Measurements from ENCODE around the gene CCT5. TPM values are rescaled to one million over a fixed set of nuclear protein-coding genes. Genes with fewer than 3 reads are reported as not detected.

Gene CCT5
- total RNA-seq, 1 donor from 2014 or later = 542 TPM

GRCh38 chr5:10293907-10294662 lies 44.0 kb downstream of the CCT5 start:
- no peak for DNase-seq (ENCODE audit: low read depth)
- H3K27me3 ChIP-seq (ENCODE audit: control insufficient read depth, insufficient read depth, low read length) = no peaks in the 10 kb centered on the region
- no peaks in the 10 kb centered on the region for H3K36me3 ChIP-seq (ENCODE audit: control insufficient read depth, insufficient read depth, low read length)
- no peak overlapping the region for H3K4me3 ChIP-seq (ENCODE audit: low read depth, low read length)
- TF ChIP-seq, protein P1, sequence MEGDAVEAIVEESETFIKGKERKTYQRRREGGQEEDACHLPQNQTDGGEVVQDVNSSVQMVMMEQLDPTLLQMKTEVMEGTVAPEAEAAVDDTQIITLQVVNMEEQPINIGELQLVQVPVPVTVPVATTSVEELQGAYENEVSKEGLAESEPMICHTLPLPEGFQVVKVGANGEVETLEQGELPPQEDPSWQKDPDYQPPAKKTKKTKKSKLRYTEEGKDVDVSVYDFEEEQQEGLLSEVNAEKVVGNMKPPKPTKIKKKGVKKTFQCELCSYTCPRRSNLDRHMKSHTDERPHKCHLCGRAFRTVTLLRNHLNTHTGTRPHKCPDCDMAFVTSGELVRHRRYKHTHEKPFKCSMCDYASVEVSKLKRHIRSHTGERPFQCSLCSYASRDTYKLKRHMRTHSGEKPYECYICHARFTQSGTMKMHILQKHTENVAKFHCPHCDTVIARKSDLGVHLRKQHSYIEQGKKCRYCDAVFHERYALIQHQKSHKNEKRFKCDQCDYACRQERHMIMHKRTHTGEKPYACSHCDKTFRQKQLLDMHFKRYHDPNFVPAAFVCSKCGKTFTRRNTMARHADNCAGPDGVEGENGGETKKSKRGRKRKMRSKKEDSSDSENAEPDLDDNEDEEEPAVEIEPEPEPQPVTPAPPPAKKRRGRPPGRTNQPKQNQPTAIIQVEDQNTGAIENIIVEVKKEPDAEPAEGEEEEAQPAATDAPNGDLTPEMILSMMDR (IDR thresholded peaks at IDR 0.05; ENCODE audit: insufficient read depth, low read length, severe bottlenecking) = no peak
- FAIRE-seq = no peak

DNA sequence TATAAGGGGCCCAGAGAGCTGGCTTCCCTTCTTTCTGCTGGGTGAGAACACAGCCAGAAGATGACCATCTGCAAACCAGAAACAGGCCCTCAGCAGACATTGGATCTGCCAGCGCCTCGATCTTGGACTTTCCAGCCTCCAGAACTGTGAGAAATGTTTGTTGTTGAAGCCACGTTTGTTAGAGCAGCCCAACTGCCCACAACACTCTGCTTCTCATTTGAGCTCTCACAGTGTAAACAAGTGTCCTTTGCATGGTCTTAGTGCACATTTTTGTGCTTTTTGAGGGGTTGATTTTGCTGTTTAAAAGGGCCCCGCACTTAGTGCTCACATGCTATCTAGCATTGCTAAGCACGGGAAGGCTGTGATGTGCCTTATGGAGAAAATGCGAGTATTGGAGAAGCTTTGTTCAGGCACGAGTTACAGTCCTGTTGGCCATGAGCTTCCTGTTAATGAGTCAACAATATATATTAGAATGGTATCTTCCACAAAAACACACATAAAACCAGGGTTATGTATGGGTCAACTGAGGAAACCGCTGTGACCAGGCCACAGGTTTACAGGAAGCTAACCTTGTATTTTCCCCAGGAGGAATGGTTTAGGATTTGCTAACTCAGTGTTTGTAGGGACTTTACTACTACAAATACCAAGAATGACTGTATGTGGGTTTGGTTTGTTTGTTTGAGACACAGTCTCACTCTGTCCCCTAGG lies 45.7 kb downstream of the CCT5 start:
- no peaks in the 10 kb centered on the region for H3K36me3 ChIP-seq (ENCODE audit: control insufficient read depth, insufficient read depth, low read length)

GRCh38 chr5:10297646-10298204 lies 47.6 kb downstream of the CCT5 start:
- Histone ChIP-seq H3K36me3 (ENCODE audit: control insufficient read depth, insufficient read depth, low read length) (no peaks in the 10 kb centered on the region), H3K27me3 (ENCODE audit: control insufficient read depth, insufficient read depth, low read length) (no peaks in the 10 kb centered on the region), H3K4me3 (ENCODE audit: low read depth, low read length) (no peak overlapping the region)
- FAIRE-seq (no peak), DNase-seq (ENCODE audit: low read depth) (no peak)
- TF ChIP-seq, protein P1 (IDR thresholded peaks at IDR 0.05; ENCODE audit: insufficient read depth, low read length, severe bottlenecking) = no peak

More for the DNA sequence above, 45.7 kb downstream of the CCT5 start:
- Histone ChIP-seq H3K27me3 (ENCODE audit: control insufficient read depth, insufficient read depth, low read length) (no peaks in the 10 kb centered on the region), H3K4me3 (ENCODE audit: low read depth, low read length) (no peak overlapping the region)
- DNase-seq (ENCODE audit: low read depth) (no peak), FAIRE-seq (no peak)
- TF ChIP-seq, protein P1 (IDR thresholded peaks at IDR 0.05; ENCODE audit: insufficient read depth, low read length, severe bottlenecking) = no peak

DNA sequence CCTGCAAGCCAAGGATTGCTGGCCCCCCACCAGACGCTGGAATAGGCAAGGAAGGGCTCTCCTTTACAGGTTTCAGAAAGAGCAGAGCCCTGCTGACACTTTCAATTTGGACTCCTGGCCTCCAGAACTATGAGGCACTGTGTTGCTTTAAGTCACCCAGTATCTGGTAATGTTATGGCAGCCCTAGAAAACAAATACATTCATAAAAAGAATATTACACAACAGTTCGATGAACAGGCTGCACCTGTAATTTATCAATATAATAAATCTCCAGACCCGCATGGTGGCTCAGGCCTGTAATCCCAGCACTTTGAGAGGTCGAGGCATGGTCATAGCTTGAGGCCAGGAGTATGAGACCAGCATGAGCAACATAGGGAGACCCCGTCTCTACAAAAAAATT lies 50.2 kb downstream of the CCT5 start:
- FAIRE-seq (no peak), DNase-seq (ENCODE audit: low read depth) (no peak)
- Histone ChIP-seq H3K4me3 (ENCODE audit: low read depth, low read length) (no peak overlapping the region), H3K36me3 (ENCODE audit: control insufficient read depth, insufficient read depth, low read length) (no peaks in the 10 kb centered on the region), H3K27me3 (ENCODE audit: control insufficient read depth, insufficient read depth, low read length) (no peaks in the 10 kb centered on the region)
- TF ChIP-seq, protein P1 (IDR thresholded peaks at IDR 0.05; ENCODE audit: insufficient read depth, low read length, severe bottlenecking) = no peak

DNA sequence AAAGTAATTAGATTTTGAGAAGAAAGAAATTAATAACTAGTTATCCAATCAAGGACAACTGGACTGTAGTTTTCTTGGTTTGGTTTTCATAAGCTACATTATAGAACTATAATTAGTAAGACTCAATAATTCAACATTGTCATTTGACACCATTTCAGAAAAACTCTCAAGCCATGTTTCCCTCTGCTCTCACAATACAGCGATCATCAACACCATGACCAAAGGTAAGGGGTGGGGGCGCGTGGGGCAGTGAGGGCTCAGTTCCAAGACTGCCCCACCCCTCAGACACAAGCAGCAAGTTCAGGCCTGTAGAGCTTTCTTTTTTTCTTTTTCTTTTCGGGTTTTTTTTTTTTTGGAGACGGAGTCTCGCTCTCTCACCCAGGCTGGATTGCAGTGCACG lies 51.2 kb downstream of the CCT5 start:
- DNase-seq (ENCODE audit: low read depth) (peak; percentile 49), FAIRE-seq (no peak)
- no peaks in the 10 kb centered on the region for H3K36me3 ChIP-seq (ENCODE audit: control insufficient read depth, insufficient read depth, low read length)
- TF ChIP-seq, protein P1 (IDR thresholded peaks at IDR 0.05; ENCODE audit: insufficient read depth, low read length, severe bottlenecking) = no peak
- no peaks in the 10 kb centered on the region for H3K27me3 ChIP-seq (ENCODE audit: control insufficient read depth, insufficient read depth, low read length)
- H3K4me3 ChIP-seq (ENCODE audit: low read depth, low read length) = no peak overlapping the region

Measured in bronchial epithelial cell (primary cell).